Suprapubic skin (tissue), 4 donors: ENCODE measurements around the gene TMPRSS13. TPM values are rescaled to one million over a fixed set of nuclear protein-coding genes. Genes with fewer than 3 reads are reported as not detected.

Experiments
- DNase-seq, 2 donors: peaks; one replicate each; pipeline ENCODE4 v3.0.0-alpha.2; 2019; ENCODE audit warnings: low spot score in 2 of 2
- H3K27ac ChIP-seq: fragments of 200-600 bp; sonication (generic); one replicate; pipeline ENCODE4 v1.5.1; 2019
- H3K27me3 ChIP-seq: fragments of 200-600 bp; sonication (generic); one replicate; pipeline ENCODE4 v1.5.1; 2019
- H3K36me3 ChIP-seq: fragments of 200-600 bp; sonication (generic); one replicate; pipeline ENCODE4 v1.5.1; 2019
- H3K4me1 ChIP-seq: fragments of 200-600 bp; sonication (generic); one replicate; pipeline ENCODE4 v1.5.1; 2019
- H3K4me3 ChIP-seq: fragments of 200-600 bp; sonication (generic); one replicate; pipeline ENCODE4 v1.5.1; 2019; ENCODE audit warnings: mild to moderate bottlenecking
- H3K9me3 ChIP-seq: fragments of 200-600 bp; sonication (generic); one replicate; pipeline ENCODE4 v1.5.1; 2019
- EP300 ChIP-seq: sonication (generic); formaldehyde crosslinking; IDR thresholded peaks from one replicate; pipeline ENCODE4 v1.6.1; 2017; ENCODE audit warnings: antibody characterized with exemption
- POLR2A ChIP-seq, 2 donors: fragments of 450-650 bp; IDR thresholded peaks; one replicate each; pipeline ENCODE4 v1.6.1; 2017; ENCODE audit warnings: antibody characterized with exemption in 2 of 2, mild to moderate bottlenecking in 2 of 2, moderate library complexity in 2 of 2
- POLR2AphosphoS5 ChIP-seq, 3 donors: sonication (generic); formaldehyde crosslinking; IDR thresholded peaks; one replicate each; pipeline ENCODE4 v1.6.1; 2017; ENCODE audit warnings: antibody characterized with exemption in 3 of 3
- WGBS: methylation state at CpG from one replicate; pipeline ENCODE4 v1.1.5; 2018; 5-methylcytosine and 5-hydroxymethylcytosine counted together
- total RNA-seq, 4 donors: library from RNA; depleted of rRNA; stranded (reverse); fragments of >200 nt; gene quantifications; one replicate each; pipeline ENCODE4 v1.1.0, GENCODE V29; 2016
- TF ChIP-seq, protein P1 (sequence below), 2 donors: fragments of 200-600 bp in 1 of 2; fragments of 450-650 bp in 1 of 2; sonication (generic) in 1 of 2; IDR thresholded peaks; one replicate each; pipeline ENCODE4 v1.5.1; 2016 to 2019; ENCODE audit warnings: antibody characterized with exemption in 2 of 2, mild to moderate bottlenecking in 1 of 2, moderate library complexity in 1 of 2

Gene TMPRSS13
- total RNA-seq, 4 donors from 2014 or later, result 24.7 to 92.0 (median 73.1) TPM

DNA sequence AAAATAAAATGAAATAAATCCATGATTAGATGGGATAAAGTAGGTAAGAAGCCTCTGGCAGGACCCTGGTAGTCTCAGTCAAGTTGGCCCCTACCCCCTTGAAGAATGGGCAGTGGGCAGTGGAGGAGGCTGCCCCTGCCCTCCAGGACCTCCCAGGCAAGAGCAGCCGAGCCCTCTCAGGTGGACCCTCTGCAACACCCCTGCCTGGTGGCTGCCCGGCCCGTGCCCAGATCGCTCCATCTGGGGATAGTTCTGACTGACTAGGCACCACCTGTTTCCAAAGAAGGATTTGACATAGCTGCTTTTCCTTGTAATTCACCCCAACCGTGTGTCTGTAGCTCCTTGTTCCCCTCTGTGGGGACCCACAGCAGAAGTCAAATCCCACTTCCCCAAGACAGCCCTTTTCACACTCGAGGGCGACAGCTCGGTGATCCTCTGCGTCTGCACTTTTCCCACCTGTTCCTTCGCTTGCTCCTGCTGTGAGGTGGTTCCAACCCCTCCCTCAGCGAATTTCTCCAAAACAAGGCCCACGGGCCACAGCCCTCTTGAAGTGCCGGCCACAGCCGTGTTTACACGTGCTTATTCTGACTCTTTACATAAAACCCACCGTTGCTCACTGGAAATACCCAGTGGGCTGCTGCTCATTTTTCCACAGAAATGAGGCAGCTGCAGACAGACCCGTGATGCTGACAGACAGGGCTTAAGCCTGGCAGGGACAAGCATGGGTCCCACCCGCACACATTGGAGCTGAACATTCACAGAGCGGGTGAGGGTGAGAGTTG is 5.5 kb upstream of the TMPRSS13 start:
- H3K36me3 ChIP-seq, result no peaks in the 10 kb centered on the region
- no peak overlapping the region for H3K27ac ChIP-seq
- H3K27me3 ChIP-seq, result no peaks in the 10 kb centered on the region
- WGBS, result 81% methylated on average over 19 of the region's 19 CpGs
- H3K4me1 ChIP-seq, result peaks cover 10% of the 10 kb centered on the region
- DNase-seq, result peak; percentile 47 to 63
- H3K9me3 ChIP-seq, result no peaks in the 10 kb centered on the region
- TF ChIP-seq POLR2AphosphoS5 (IDR thresholded peaks at IDR 0.05), result no peak
- TF ChIP-seq, protein P1, sequence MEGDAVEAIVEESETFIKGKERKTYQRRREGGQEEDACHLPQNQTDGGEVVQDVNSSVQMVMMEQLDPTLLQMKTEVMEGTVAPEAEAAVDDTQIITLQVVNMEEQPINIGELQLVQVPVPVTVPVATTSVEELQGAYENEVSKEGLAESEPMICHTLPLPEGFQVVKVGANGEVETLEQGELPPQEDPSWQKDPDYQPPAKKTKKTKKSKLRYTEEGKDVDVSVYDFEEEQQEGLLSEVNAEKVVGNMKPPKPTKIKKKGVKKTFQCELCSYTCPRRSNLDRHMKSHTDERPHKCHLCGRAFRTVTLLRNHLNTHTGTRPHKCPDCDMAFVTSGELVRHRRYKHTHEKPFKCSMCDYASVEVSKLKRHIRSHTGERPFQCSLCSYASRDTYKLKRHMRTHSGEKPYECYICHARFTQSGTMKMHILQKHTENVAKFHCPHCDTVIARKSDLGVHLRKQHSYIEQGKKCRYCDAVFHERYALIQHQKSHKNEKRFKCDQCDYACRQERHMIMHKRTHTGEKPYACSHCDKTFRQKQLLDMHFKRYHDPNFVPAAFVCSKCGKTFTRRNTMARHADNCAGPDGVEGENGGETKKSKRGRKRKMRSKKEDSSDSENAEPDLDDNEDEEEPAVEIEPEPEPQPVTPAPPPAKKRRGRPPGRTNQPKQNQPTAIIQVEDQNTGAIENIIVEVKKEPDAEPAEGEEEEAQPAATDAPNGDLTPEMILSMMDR (IDR thresholded peaks at IDR 0.05), result no peak
- TF ChIP-seq EP300, result no peak
- TF ChIP-seq POLR2A (IDR thresholded peaks at IDR 0.05), result no peak
- H3K4me3 ChIP-seq, result no peak overlapping the region

DNA sequence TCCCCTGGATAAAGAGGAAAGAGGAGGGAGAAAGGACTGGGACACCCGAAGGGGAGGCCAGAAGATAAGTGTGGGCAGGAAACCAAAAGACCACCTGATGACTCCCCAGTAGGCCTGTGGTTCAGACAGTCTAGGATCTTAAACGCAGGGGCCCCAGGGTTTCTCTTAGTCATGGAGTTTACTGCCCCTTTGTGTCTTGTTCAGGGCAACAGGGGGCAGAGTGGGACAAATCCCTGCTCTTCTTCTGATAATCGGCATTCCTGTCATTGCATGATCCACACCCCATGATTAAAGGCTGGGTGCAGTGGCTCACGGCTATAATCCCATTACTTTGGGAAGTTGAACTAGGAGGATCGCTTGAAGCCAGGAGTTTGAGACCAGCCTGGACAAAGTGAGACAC is 4.7 kb upstream of the TMPRSS13 start:
- peaks cover 17% of the 10 kb centered on the region for H3K4me1 ChIP-seq
- no peaks in the 10 kb centered on the region for H3K36me3 ChIP-seq
- no peak overlapping the region for H3K27ac ChIP-seq
- peak; percentile 23 to 33 for DNase-seq
- whole genome bisulfite sequencing, result 90% methylated on average over 5 of the region's 5 CpGs
- TF ChIP-seq POLR2AphosphoS5 (IDR thresholded peaks at IDR 0.05), result no peak
- TF ChIP-seq, protein P1 (IDR thresholded peaks at IDR 0.05), result no peak
- H3K27me3 ChIP-seq, result no peaks in the 10 kb centered on the region
- no peak overlapping the region for H3K4me3 ChIP-seq
- H3K9me3 ChIP-seq, result no peaks in the 10 kb centered on the region

DNA sequence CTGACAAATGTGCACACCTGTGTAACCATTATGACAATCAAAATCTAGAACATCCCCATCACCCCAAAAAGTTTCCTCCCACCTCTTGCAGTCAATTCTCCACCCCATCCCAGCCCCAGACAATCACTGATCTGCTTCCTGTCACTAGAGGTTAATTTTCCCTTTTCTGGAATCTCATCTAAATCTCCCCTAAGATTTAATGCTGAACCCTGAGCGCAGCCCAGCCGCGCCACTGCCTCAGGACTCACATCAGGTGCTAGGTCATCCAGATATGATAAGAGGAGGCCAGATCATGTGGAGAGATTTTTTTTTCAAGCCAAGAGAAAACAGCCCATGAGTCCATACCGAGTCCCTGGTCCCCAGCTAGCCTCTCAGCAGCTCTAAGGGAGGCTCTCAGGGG is 4.3 kb upstream of the TMPRSS13 start:
- Histone ChIP-seq H3K4me3 (no peak overlapping the region), H3K9me3 (no peaks in the 10 kb centered on the region), H3K4me1 (peaks cover 21% of the 10 kb centered on the region), H3K27me3 (no peaks in the 10 kb centered on the region), H3K27ac (no peak overlapping the region), H3K36me3 (no peaks in the 10 kb centered on the region)
- WGBS, result 97% methylated on average over 4 of the region's 4 CpGs
- no peak for TF ChIP-seq POLR2A (IDR thresholded peaks at IDR 0.05)
- TF ChIP-seq POLR2AphosphoS5 (IDR thresholded peaks at IDR 0.05), result no peak
- no peak for TF ChIP-seq EP300
- TF ChIP-seq, protein P1 (IDR thresholded peaks at IDR 0.05), result no peak
- DNase-seq, result peak in 1 of 2 donors; percentile 15

DNA sequence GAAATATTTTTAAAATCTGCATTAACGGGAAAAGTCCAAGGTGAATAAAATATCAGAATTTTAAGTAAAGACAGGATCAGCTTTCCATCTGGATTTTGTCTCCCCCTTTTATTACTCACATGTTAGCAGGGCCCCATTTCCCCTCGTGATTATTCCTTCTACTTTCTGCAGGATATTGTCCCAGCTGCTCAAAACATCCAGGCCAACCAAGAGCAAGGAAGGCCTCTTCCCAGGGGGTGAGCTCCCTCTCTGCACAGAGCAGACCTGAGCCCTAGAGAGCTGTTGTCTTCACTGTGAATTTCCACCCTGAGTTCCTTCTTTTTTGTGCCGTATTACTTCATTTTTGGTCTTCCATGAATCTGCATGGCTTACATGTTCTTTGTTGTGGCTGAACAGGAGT is 3.7 kb upstream of the TMPRSS13 start:
- peak in 1 of 2 donors; percentile 12 for DNase-seq
- TF ChIP-seq POLR2A (IDR thresholded peaks at IDR 0.05) (no peak), EP300 (no peak), POLR2AphosphoS5 (IDR thresholded peaks at IDR 0.05) (no peak)
- TF ChIP-seq, protein P1 (IDR thresholded peaks at IDR 0.05), result no peak
- no peak overlapping the region for H3K27ac ChIP-seq
- 81% methylated on average over 3 of the region's 3 CpGs for WGBS
- H3K36me3 ChIP-seq, result no peaks in the 10 kb centered on the region
- no peaks in the 10 kb centered on the region for H3K27me3 ChIP-seq
- no peaks in the 10 kb centered on the region for H3K9me3 ChIP-seq
- H3K4me1 ChIP-seq, result peaks cover 22% of the 10 kb centered on the region
- no peak overlapping the region for H3K4me3 ChIP-seq

DNA sequence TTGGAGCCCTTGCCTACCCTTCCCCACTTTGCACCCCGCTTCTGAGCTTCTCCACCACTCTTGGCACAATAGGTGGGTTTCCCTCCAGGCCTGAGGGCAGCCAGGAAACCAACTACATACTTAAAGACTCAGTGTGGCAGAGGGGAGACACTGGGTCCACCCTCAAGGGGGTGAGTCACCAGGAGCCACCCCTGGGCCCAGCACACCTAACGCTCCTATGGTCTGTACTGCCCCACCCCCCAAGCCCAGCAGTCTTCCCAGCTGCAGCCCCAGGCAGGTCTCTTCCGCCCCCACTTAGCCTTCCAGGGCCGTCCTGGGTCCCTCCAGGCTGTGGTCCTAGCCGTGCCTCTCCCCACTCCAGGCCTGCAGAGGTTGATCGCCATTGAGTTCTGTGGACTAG is 3.2 kb upstream of the TMPRSS13 start:
- H3K27me3 ChIP-seq, result no peaks in the 10 kb centered on the region
- DNase-seq, result peak; percentile 41 to 55

More for the DNA sequence above, 3.2 kb upstream of the TMPRSS13 start:
- H3K27ac ChIP-seq, result no peak overlapping the region
- 96% methylated on average over 6 of the region's 6 CpGs for WGBS
- TF ChIP-seq EP300, result no peak
- no peak for TF ChIP-seq POLR2A (IDR thresholded peaks at IDR 0.05)
- TF ChIP-seq POLR2AphosphoS5 (IDR thresholded peaks at IDR 0.05), result no peak
- TF ChIP-seq, protein P1 (IDR thresholded peaks at IDR 0.05), result no peak
- no peak overlapping the region for H3K4me3 ChIP-seq
- H3K4me1 ChIP-seq, result peaks cover 22% of the 10 kb centered on the region
- no peaks in the 10 kb centered on the region for H3K9me3 ChIP-seq
- H3K36me3 ChIP-seq, result no peaks in the 10 kb centered on the region
